Measurements from ENCODE around the gene PDCD1LG2. TPM values are rescaled to one million over a fixed set of nuclear protein-coding genes. Genes with fewer than 3 reads are reported as not detected.

The PDCD1LG2 gene
- total RNA-seq, 4 donors from 2014 or later = 0.27 to 0.64 TPM; not detected in 2

- in situ Hi-C loops (cut with MboI; ENCODE audit: low pct_ligation_motif_present in 1 of 4, low pct_unique_long_range_greater_than_20kb in 1 of 4, low sequenced_read_pairs in 3 of 4) = loop anchor here in 2 of 4 donors (25.0 kb wide), 2 partner anchors 173 to 623 kb away; partner anchors contain the start of genes JAK2 (in 2 of the 2) and PLGRKT (in 1 of the 2)
- no peak overlapping the region for H3K27ac ChIP-seq
- no peak for DNase-seq
- H3K4me3 ChIP-seq = no peak overlapping the region
- intact Hi-C loops (cut with DNase I; ENCODE audit: low total_unique reads) = no loop called here
- H3K9me3 ChIP-seq = no peaks in the 10 kb centered on the region
- H3K4me1 ChIP-seq = no peaks in the 10 kb centered on the region
- TF ChIP-seq POLR2AphosphoS5 (IDR thresholded peaks at IDR 0.05) = no peak
- TF ChIP-seq, protein P1, sequence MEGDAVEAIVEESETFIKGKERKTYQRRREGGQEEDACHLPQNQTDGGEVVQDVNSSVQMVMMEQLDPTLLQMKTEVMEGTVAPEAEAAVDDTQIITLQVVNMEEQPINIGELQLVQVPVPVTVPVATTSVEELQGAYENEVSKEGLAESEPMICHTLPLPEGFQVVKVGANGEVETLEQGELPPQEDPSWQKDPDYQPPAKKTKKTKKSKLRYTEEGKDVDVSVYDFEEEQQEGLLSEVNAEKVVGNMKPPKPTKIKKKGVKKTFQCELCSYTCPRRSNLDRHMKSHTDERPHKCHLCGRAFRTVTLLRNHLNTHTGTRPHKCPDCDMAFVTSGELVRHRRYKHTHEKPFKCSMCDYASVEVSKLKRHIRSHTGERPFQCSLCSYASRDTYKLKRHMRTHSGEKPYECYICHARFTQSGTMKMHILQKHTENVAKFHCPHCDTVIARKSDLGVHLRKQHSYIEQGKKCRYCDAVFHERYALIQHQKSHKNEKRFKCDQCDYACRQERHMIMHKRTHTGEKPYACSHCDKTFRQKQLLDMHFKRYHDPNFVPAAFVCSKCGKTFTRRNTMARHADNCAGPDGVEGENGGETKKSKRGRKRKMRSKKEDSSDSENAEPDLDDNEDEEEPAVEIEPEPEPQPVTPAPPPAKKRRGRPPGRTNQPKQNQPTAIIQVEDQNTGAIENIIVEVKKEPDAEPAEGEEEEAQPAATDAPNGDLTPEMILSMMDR (IDR thresholded peaks at IDR 0.05) = no peak
- TF ChIP-seq EP300 (IDR thresholded peaks at IDR 0.05; ENCODE audit: low read depth) = no peak
- no peak for TF ChIP-seq POLR2A (IDR thresholded peaks at IDR 0.05)
- no peaks in the 10 kb centered on the region for H3K27me3 ChIP-seq
- no peaks in the 10 kb centered on the region for H3K36me3 ChIP-seq
- WGBS, 2 donors (ENCODE audit: low coverage in 1 of 2) = 48 to 70% methylated on average over 2 of the region's 2 CpGs
Observed at GRCh38 chr9:5610491-5610890, 100.2 kb downstream of the PDCD1LG2 start.

DNA sequence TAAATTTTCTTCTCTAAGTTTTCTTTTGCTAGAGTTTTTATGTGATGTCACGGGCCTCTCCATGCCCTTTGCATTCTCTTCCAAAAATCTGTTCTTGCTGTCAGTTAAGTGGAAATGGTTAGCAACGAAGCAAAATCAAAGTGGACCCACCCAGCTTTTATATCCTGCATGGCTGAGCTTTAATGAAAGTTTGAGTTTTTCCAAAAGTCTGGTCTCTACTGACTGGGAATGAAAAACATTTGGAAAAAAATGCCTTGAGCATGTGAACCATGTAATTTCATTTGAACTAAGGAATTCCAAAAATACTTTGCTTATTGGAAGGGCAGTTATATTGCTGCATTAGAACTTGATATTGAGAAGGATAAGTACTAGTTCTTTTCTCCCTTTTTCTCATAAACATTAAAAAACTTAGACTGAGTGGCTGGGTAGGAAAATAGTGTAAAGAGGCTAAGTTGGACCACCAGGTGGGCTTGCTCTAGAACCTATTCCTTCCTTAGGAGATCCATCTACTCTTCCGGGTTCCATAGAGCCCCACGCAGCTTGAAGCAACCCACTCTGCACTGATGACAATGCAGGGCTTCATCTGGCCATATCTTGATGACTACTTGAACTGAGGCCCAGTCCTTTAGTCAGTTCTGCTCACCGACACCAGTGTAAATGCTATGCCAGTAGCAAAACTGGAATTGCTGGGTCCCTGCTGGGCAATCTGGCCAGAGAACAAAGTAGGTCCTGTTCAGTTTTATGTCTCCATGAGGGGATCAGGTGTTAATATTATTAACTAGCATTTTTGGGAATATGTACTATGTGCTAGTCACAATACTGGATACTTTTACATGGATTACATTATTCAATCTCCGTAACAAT is 101.2 kb downstream of the PDCD1LG2 start:
- no peaks in the 10 kb centered on the region for H3K9me3 ChIP-seq
- no peak for TF ChIP-seq POLR2A (IDR thresholded peaks at IDR 0.05)
- TF ChIP-seq, protein P1 (IDR thresholded peaks at IDR 0.05) = no peak
- TF ChIP-seq POLR2AphosphoS5 (IDR thresholded peaks at IDR 0.05) = no peak
- H3K36me3 ChIP-seq = no peaks in the 10 kb centered on the region
- 73 to 89% methylated on average over 2 to 6 of the region's 6 CpGs for WGBS, 2 donors (ENCODE audit: low coverage in 1 of 2)
- H3K27ac ChIP-seq = no peak overlapping the region
- intact Hi-C loops (cut with DNase I; ENCODE audit: low total_unique reads) = no loop called here
- no peaks in the 10 kb centered on the region for H3K4me1 ChIP-seq
- H3K4me3 ChIP-seq = no peak overlapping the region
- in situ Hi-C loops (cut with MboI; ENCODE audit: low pct_ligation_motif_present in 1 of 4, low pct_unique_long_range_greater_than_20kb in 1 of 4, low sequenced_read_pairs in 3 of 4) = loop anchor here in 2 of 4 donors (25.0 kb wide), 2 partner anchors 174 to 624 kb away; partner anchors contain the start of genes JAK2 (in 2 of the 2) and PLGRKT (in 1 of the 2)
- DNase-seq = no peak
- no peaks in the 10 kb centered on the region for H3K27me3 ChIP-seq

- no peak overlapping the region for H3K27ac ChIP-seq
- in situ Hi-C loops (cut with MboI; ENCODE audit: low pct_ligation_motif_present in 1 of 4, low pct_unique_long_range_greater_than_20kb in 1 of 4, low sequenced_read_pairs in 3 of 4) (loop anchor here in 2 of 4 donors (25.0 kb wide), 2 partner anchors 175 to 625 kb away; partner anchors contain the start of genes JAK2 (in 2 of the 2) and PLGRKT (in 1 of the 2)), intact Hi-C loops (cut with DNase I; ENCODE audit: low total_unique reads) (no loop called here)
Observed at GRCh38 chr9:5612185-5612530, 101.8 kb downstream of the PDCD1LG2 start.

GRCh38 chr9:5614192-5614591 is 103.9 kb downstream of the PDCD1LG2 start:
- in situ Hi-C loops (cut with MboI; ENCODE audit: low pct_ligation_motif_present in 1 of 4, low pct_unique_long_range_greater_than_20kb in 1 of 4, low sequenced_read_pairs in 3 of 4) = loop anchor here in 2 of 4 donors (25.0 kb wide), 2 partner anchors 177 to 627 kb away; partner anchors contain the start of genes JAK2 (in 2 of the 2) and PLGRKT (in 1 of the 2)
- no peak overlapping the region for H3K4me3 ChIP-seq
- no peaks in the 10 kb centered on the region for H3K27me3 ChIP-seq
- intact Hi-C loops (cut with DNase I; ENCODE audit: low total_unique reads) = no loop called here
- H3K36me3 ChIP-seq = no peaks in the 10 kb centered on the region
- no peaks in the 10 kb centered on the region for H3K9me3 ChIP-seq
- 93 to 96% methylated on average over 4 of the region's 4 CpGs for WGBS, 2 donors (ENCODE audit: low coverage in 1 of 2)
- H3K27ac ChIP-seq = no peak overlapping the region
- no peak for DNase-seq
- peaks cover 0 to 5% (median 0%) of the 10 kb centered on the region in 4 donors for H3K4me1 ChIP-seq
- no peak for TF ChIP-seq POLR2A (IDR thresholded peaks at IDR 0.05)
- no peak for TF ChIP-seq POLR2AphosphoS5 (IDR thresholded peaks at IDR 0.05)
- TF ChIP-seq EP300 (IDR thresholded peaks at IDR 0.05; ENCODE audit: low read depth) = no peak
- TF ChIP-seq, protein P1 (IDR thresholded peaks at IDR 0.05) = no peak

More at GRCh38 chr9:5612185-5612530, 101.8 kb downstream of the PDCD1LG2 start:
- no peaks in the 10 kb centered on the region for H3K27me3 ChIP-seq
- peaks cover 0 to 3% (median 0%) of the 10 kb centered on the region in 4 donors for H3K4me1 ChIP-seq
- TF ChIP-seq EP300 (IDR thresholded peaks at IDR 0.05; ENCODE audit: low read depth) = no peak
- TF ChIP-seq POLR2A (IDR thresholded peaks at IDR 0.05) = no peak
- no peak for TF ChIP-seq POLR2AphosphoS5 (IDR thresholded peaks at IDR 0.05)
- TF ChIP-seq, protein P1 (IDR thresholded peaks at IDR 0.05) = no peak
- no peaks in the 10 kb centered on the region for H3K36me3 ChIP-seq
- no peaks in the 10 kb centered on the region for H3K9me3 ChIP-seq
- no peak overlapping the region for H3K4me3 ChIP-seq
- DNase-seq = no peak
